ENCODE results near the gene LRRD1. TPM values are rescaled to one million over a fixed set of nuclear protein-coding genes. Genes with fewer than 3 reads are reported as not detected.

Gene LRRD1
- total and polyA plus RNA-seq, 2 of the 4 experiments (the other 2 are of a cell fraction), result under 0.01 to 0.02 TPM

GRCh38 chr7:92177362-92177761 is 1.6 kb downstream of the LRRD1 start:
- Histone ChIP-seq H3K4me2 (ENCODE audit: low read depth, low read length) (no peak overlapping the region), H2AFZ (replicated peaks; ENCODE audit: low read length, poor library complexity) (no peak overlapping the region), H3K23ac (ENCODE audit: low read depth, low read length) (no peak overlapping the region), H3K18ac (ENCODE audit: low read depth, low read length) (no peak overlapping the region), H2BK120ac (ENCODE audit: low read depth, low read length) (no peak overlapping the region), H3K4me1 (ENCODE audit: control insufficient read depth, insufficient read depth, low read length) (peaks cover 4% of the 10 kb centered on the region; the same call in 1 of the 2 replicates), H3K4me3 (ENCODE audit: insufficient read depth, low read depth, low read length) (no peak overlapping the region), H3K9me3 (ENCODE audit: control insufficient read depth, insufficient read depth, low read length) (no peaks in the 10 kb centered on the region), H2BK20ac (ENCODE audit: low read depth, low read length) (no peak overlapping the region), H4K8ac (ENCODE audit: low read depth in 2 of 2, low read length in 2 of 2) (no peak overlapping the region), H2BK5ac (ENCODE audit: low read depth, low read length, poor library complexity, severe bottlenecking) (no peak overlapping the region), H4K20me1 (ENCODE audit: insufficient read depth, low read length) (no peaks in the 10 kb centered on the region), H2AK9ac (replicated peaks; ENCODE audit: low read depth, low read length, poor library complexity) (no peak overlapping the region), H3K79me1 (ENCODE audit: low read depth in 1 of 2, low read length in 2 of 2) (no peaks in the 10 kb centered on the region), H3K9ac (ENCODE audit: low read depth, low read length) (no peak overlapping the region), H2BK15ac (ENCODE audit: low read depth, low read length) (no peak overlapping the region), H3K36me3 (ENCODE audit: control insufficient read depth, insufficient read depth, low read length) (no peaks in the 10 kb centered on the region), H4K91ac (ENCODE audit: insufficient read depth, low read depth, low read length) (no peak overlapping the region), H3K4ac (ENCODE audit: low read depth, low read length) (no peak overlapping the region), H3K56ac (ENCODE audit: extremely low read depth, insufficient read depth, low read length) (no peak overlapping the region), H4K5ac (ENCODE audit: low read depth, low read length) (no peak overlapping the region), H2AK5ac (ENCODE audit: low read depth, low read length) (no peak overlapping the region), H3K14ac (replicated peaks; ENCODE audit: low read depth, low read length) (no peak overlapping the region), H3K9me1 (ENCODE audit: insufficient read depth, low read length) (no peaks in the 10 kb centered on the region), H3K27ac (ENCODE audit: insufficient read depth, low read length) (no peak overlapping the region), H3K27me3 (ENCODE audit: control insufficient read depth, insufficient read depth, low read length) (no peaks in the 10 kb centered on the region)
- ChIA-PET CTCF (interaction anchor here (1.0 kb wide), 1 partner anchor 271 kb away, joined by 5 read pairs; the partner anchor contains the start of gene GATAD1), POLR2A (ENCODE audit: unreplicated experiment) (interaction anchor here (0.6 kb wide), 1 partner anchor 29 kb away, joined by 3 read pairs; no protein-coding TSS in a partner anchor)
- dilution Hi-C loops (cut with HindIII; ENCODE audit: low sequenced_read_pairs, unreplicated experiment), result no loop called here
- peak; percentile 70 for DNase-seq
- TF ChIP-seq RCOR1 (IDR thresholded peaks at IDR 0.05; ENCODE audit: insufficient replicate concordance, low read length), result no peak
- TF ChIP-seq SMC3 (IDR thresholded peaks at IDR 0.05; ENCODE audit: low read depth, low read length), result no peak
- no peak for TF ChIP-seq RFX5 (IDR thresholded peaks at IDR 0.05; ENCODE audit: low read depth, low read length)
- no peak for TF ChIP-seq BHLHE40 (IDR thresholded peaks at IDR 0.05; ENCODE audit: low read depth, low read length)
- no peak for TF ChIP-seq CTCF (conservative IDR thresholded peaks at IDR 0.05; ENCODE audit: low read depth, low read length)
- TF ChIP-seq NFE2L2 (IDR thresholded peaks at IDR 0.05; ENCODE audit: low read depth, low read length), result no peak
- TF ChIP-seq, protein P1, sequence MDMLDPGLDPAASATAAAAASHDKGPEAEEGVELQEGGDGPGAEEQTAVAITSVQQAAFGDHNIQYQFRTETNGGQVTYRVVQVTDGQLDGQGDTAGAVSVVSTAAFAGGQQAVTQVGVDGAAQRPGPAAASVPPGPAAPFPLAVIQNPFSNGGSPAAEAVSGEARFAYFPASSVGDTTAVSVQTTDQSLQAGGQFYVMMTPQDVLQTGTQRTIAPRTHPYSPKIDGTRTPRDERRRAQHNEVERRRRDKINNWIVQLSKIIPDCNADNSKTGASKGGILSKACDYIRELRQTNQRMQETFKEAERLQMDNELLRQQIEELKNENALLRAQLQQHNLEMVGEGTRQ (IDR thresholded peaks at IDR 0.05; ENCODE audit: low read depth, low read length), result no peak
- no peak for TF ChIP-seq CHD1 (IDR thresholded peaks at IDR 0.05; ENCODE audit: low read depth, low read length)
- no peak for TF ChIP-seq FOS (IDR thresholded peaks at IDR 0.05; ENCODE audit: low read depth, low read length)
- TF ChIP-seq RAD21 (IDR thresholded peaks at IDR 0.05; ENCODE audit: low read length), result no peak
- no peak for ATAC-seq (ENCODE audit: low read depth)
- intact Hi-C loops (cut with micrococcal nuclease), result no loop called here
- no TSS peak for BruUV-seq (replicated peaks)
- in situ Hi-C loops (cut with MboI; ENCODE audit: low sequenced_read_pairs), result no loop called here
